K562 (cell line): ENCODE data around the gene TXNRD3. TPM values are rescaled to one million over a fixed set of nuclear protein-coding genes. Genes with fewer than 3 reads are reported as not detected.
A peak's percentile ranks its signal among the peaks of the same experiment; 100 is the strongest.

Experiments used
- ATAC-seq: fragments of 200-7000 bp; cut with Tn5 transposase; 3 replicates; pipeline ENCODE4 v1.9.1; 2020; ENCODE audit warnings: moderate library complexity
- BruUV-seq: library from RNA; stranded (reverse); fragments of 400-500 nt; replicated peaks from 2 replicates; lab custom pipeline; 2021; lab: Mats Ljungman, UMichigan
- CTCF ChIA-PET: fragments of 300-600 bp; formaldehyde crosslinking; extraction: SDS; loops from one replicate; lab custom pipeline; 2021; ENCODE audit warnings: low intra/inter-chr PET ratio; lab: Yijun Ruan, JAX
- POLR2A ChIA-PET: fragments of 300-600, 350-650 bp; sonication (Branson Sonifier 250); formaldehyde crosslinking; extraction: SDS; loops from one replicate; lab custom pipeline; 2021; ENCODE audit warnings: antibody characterized with exemption, inconsistent platforms; lab: Yijun Ruan, JAX
- DNase-seq, 4 experiments: peaks; one replicate each; pipeline versions ENCODE4 v3.0.0 to v3.0.0-alpha.2; 2011 to 2018; ENCODE audit warnings: low spot score in 3 of 4, mixed read lengths in 3 of 4; ENCODE audit errors: extremely low read depth in 1 of 4
- FAIRE-seq: peaks from 2 replicates; lab custom pipeline; 2011; peaks lifted over from hg19 to GRCh38; lab: Jason Lieb, UNC
- H2AFZ ChIP-seq: 2 replicates; pipeline ENCODE4 v1.6.0; 2011; ENCODE audit warnings: low read depth, low read length, control low read depth, inconsistent platforms
- H3K27ac ChIP-seq: fragments of 200-600 bp; 3 replicates; pipeline ENCODE4 v1.8.0; 2011; ENCODE audit warnings: low read depth, mild to moderate bottlenecking, control low read depth, inconsistent platforms, low read length, moderate library complexity, mixed read lengths; ENCODE audit errors: extremely low read depth
- H3K27me3 ChIP-seq, 2 experiments: fragments of 300-600 bp in 1 of 2; 2 replicates in 1 of 2; 3 replicates in 1 of 2; pipeline versions ENCODE4 v1.6.0 to v1.8.0; 2011; ENCODE audit warnings: inconsistent platforms in 2 of 2, low read length in 2 of 2, mild to moderate bottlenecking in 1 of 2, mixed read lengths in 1 of 2, moderate library complexity in 1 of 2; ENCODE audit not compliant: control insufficient read depth in 2 of 2, insufficient read depth in 2 of 2
- H3K36me3 ChIP-seq: fragments of 300-600 bp; 3 replicates; pipeline ENCODE4 v1.8.0; 2011; ENCODE audit warnings: mild to moderate bottlenecking, low read length, inconsistent platforms; ENCODE audit not compliant: control insufficient read depth, insufficient read depth
- H3K4me1 ChIP-seq, 2 experiments: fragments of 200-600 bp in 1 of 2; replicated peaks in 1 of 2; 2 replicates in 1 of 2; 3 replicates in 1 of 2; pipeline versions ENCODE4 v1.5.1 to v1.8.0; 2011; ENCODE audit warnings: inconsistent platforms in 2 of 2, low read length in 2 of 2, mild to moderate bottlenecking in 1 of 2, mixed read lengths in 1 of 2, moderate library complexity in 1 of 2; ENCODE audit not compliant: control insufficient read depth in 2 of 2, insufficient read depth in 2 of 2
- H3K4me2 ChIP-seq: 2 replicates; pipeline ENCODE4 v1.6.1; 2011; ENCODE audit warnings: low read length, control low read depth, inconsistent platforms, mixed read lengths; ENCODE audit not compliant: insufficient read depth
- H3K4me3 ChIP-seq: fragments of 200-600 bp; sonication (generic), shearing (Covaris generic); 2 replicates; pipeline ENCODE4 v1.5.1; 2016; ENCODE audit warnings: control low read depth, inconsistent platforms
- H3K79me2 ChIP-seq: fragments of 200-600 bp; 3 replicates; pipeline ENCODE4 v1.8.0; 2011; ENCODE audit warnings: low read length, inconsistent platforms; ENCODE audit not compliant: control insufficient read depth, insufficient read depth
- H3K9ac ChIP-seq, 2 experiments: 2 replicates each; pipeline versions ENCODE4 v1.6.0 to v1.6.1; 2011; ENCODE audit warnings: low read depth in 2 of 2, low read length in 2 of 2, control low read depth in 1 of 2, inconsistent platforms in 1 of 2, mild to moderate bottlenecking in 1 of 2, mixed read lengths in 1 of 2; ENCODE audit not compliant: insufficient read depth in 1 of 2
- H3K9me1 ChIP-seq: one replicate; pipeline ENCODE4 v1.6.0; 2011; ENCODE audit warnings: inconsistent platforms, mild to moderate bottlenecking, low read length, moderate library complexity; ENCODE audit not compliant: control insufficient read depth, insufficient read depth
- H3K9me3 ChIP-seq: replicated peaks from 2 replicates; pipeline ENCODE4 v1.5.1; 2011; ENCODE audit warnings: low read depth, low read length, inconsistent platforms; ENCODE audit not compliant: control insufficient read depth, insufficient read depth
- H4K20me1 ChIP-seq: replicated peaks from 2 replicates; pipeline ENCODE4 v1.6.1; 2011; ENCODE audit warnings: low read length, inconsistent platforms, mixed read lengths; ENCODE audit not compliant: control insufficient read depth, insufficient read depth
- C11orf30 ChIP-seq: fragments of 450-650 bp; IDR thresholded peaks from 2 replicates; pipeline ENCODE4 v1.6.1; 2016; ENCODE audit warnings: low read depth, mild to moderate bottlenecking
- MAFK ChIP-seq: IDR thresholded peaks from 2 replicates; pipeline ENCODE4 v1.6.1; 2011; ENCODE audit warnings: low read length, improper control_type of control experiment
- SMARCC2 ChIP-seq: fragments of 450-650 bp; IDR thresholded peaks from 2 replicates; pipeline ENCODE4 v1.6.1; 2017; ENCODE audit warnings: antibody characterized with exemption, moderate library complexity, mild to moderate bottlenecking, low read depth
- ZNF316 ChIP-seq: fragments of 450-650 bp; IDR thresholded peaks from 2 replicates; pipeline ENCODE4 v1.6.1; 2016
- WGBS: fragments of 100-300 bp; shearing (Covaris generic); methylation state at CpG from one replicate; pipeline ENCODE4 v1.1.6; 2016; ENCODE audit warnings: low coverage, mixed read lengths; ENCODE audit not compliant: insufficient coverage; ENCODE audit errors: missing lambda C conversion rate; 5-methylcytosine and 5-hydroxymethylcytosine counted together
- in situ Hi-C: fragments of 300-500 bp; cut with MboI; formaldehyde crosslinking; loops from 4 replicates; pipeline ENCODE4 v1.15.0; 2018; ENCODE audit warnings: inconsistent platforms, mixed read lengths
- intact Hi-C: fragments of 100-400 bp; cut with micrococcal nuclease; formaldehyde crosslinking; loops from 2 replicates; pipeline ENCODE4 v1.14.2; 2022
- polyA plus RNA-seq, 8 experiments: library from polyadenylated mRNA; depleted of rRNA in 4 of 8; stranded (reverse) in 5 of 8; unstranded in 3 of 8; fragments of >200 nt; fragmentation: Nextera tagmentation in 2 of 8; fragmentation: Illumina TruSeq in 1 of 8; extraction: Ambion mirVana in 2 of 8; extraction: Trizol in 1 of 8; gene quantifications; 2 replicates each; pipeline versions ENCODE4 v1.2.1 to v1.2.3, GENCODE V29; 2011 to 2014; ENCODE audit warnings: inconsistent platforms in 1 of 8, missing spikeins in 1 of 8
- total RNA-seq, 7 experiments: library from RNA; depleted of rRNA in 6 of 7; stranded (reverse); fragments of >200 nt in 6 of 7; fragmentation: Illumina TruSeq in 2 of 7; extraction: Trizol in 2 of 7; gene quantifications; 2 replicates each; pipeline versions ENCODE4 v1.2.1 to v1.2.3, GENCODE V29; 2011 to 2021; ENCODE audit warnings: low replicate concordance in 1 of 7
- TF ChIP-seq, protein P1 (sequence below): fragments of 450-650 bp; IDR thresholded peaks from one replicate; pipeline ENCODE4 v1.6.1; 2018; ENCODE audit warnings: mild to moderate bottlenecking, moderate library complexity; ENCODE audit not compliant: partially characterized antibody

The TXNRD3 gene
- total and polyA plus RNA-seq, 9 of the 15 experiments (the other 6 are each of a cell fraction or from before 2014, with no cell fraction given), result 0.96 to 2.3 (median 1.7) TPM

GRCh38 chr3:126646674-126647073 lies 8.2 kb downstream of the TXNRD3 start (continued):
- TF ChIP-seq, protein P1, sequence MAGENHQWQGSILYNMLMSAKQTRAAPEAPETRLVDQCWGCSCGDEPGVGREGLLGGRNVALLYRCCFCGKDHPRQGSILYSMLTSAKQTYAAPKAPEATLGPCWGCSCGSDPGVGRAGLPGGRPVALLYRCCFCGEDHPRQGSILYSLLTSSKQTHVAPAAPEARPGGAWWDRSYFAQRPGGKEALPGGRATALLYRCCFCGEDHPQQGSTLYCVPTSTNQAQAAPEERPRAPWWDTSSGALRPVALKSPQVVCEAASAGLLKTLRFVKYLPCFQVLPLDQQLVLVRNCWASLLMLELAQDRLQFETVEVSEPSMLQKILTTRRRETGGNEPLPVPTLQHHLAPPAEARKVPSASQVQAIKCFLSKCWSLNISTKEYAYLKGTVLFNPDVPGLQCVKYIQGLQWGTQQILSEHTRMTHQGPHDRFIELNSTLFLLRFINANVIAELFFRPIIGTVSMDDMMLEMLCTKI, result no peak

DNA sequence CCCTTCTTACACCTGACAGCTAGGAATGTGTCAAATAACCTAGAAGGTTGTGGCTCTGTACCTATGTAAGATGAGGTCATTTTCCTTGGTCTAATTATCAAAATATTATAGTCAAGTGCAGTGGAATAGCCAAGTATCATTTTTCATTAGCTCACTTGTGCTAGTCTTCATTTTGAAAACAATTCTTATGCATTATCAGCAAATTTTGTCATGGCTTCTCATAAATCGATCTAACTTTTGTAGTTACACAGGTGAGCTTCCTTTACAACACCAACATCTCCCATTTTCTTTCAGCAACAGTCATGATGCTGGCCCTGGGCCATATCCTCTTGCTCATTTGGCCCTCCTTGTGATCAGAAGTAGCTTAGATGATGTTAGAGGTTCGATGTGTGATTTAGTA lies 10.3 kb downstream of the TXNRD3 start:
- BruUV-seq, result no TSS peak
- Histone ChIP-seq H3K27me3 (no peaks in the 10 kb centered on the region; a peak in 1 of 5 replicates), H3K4me1 (no peaks in the 10 kb centered on the region), H3K9me1 (no peaks in the 10 kb centered on the region), H2AFZ (no peak overlapping the region), H3K79me2 (no peaks in the 10 kb centered on the region), H4K20me1 (no peaks in the 10 kb centered on the region), H3K4me3 (no peak overlapping the region), H3K36me3 (no peaks in the 10 kb centered on the region), H3K9me3 (no peaks in the 10 kb centered on the region), H3K4me2 (no peak overlapping the region), H3K27ac (no peak overlapping the region), H3K9ac (no peak overlapping the region)
- WGBS, result 6% methylated on average over 2 of the region's 2 CpGs
- ATAC-seq (no peak), FAIRE-seq (no peak), DNase-seq (no peak)
- in situ Hi-C loops (no loop called here), intact Hi-C loops (no loop called here)
- TF ChIP-seq SMARCC2 (no peak), C11orf30 (peak; percentile 24; the same call in 1 of the 2 replicates), ZNF316 (peak; percentile 69), MAFK (peak; percentile 14; the same call in 1 of the 2 replicates)
- ChIA-PET CTCF (no interaction called here), POLR2A (interaction anchor here (1.2 to 2.1 kb wide), 3 partner anchors 10 to 37 kb away, joined by 3 to 4 read pairs (median 4); no protein-coding TSS in a partner anchor)
